ENCODE results near the gene FAM216A. TPM values are rescaled to one million over a fixed set of nuclear protein-coding genes. Genes with fewer than 3 reads are reported as not detected.

The FAM216A gene
- total and polyA plus RNA-seq, 9 of the 15 experiments (the other 6 are each of a cell fraction or from before 2014, with no cell fraction given), result 17.2 to 96.9 (median 48.5) TPM

DNA sequence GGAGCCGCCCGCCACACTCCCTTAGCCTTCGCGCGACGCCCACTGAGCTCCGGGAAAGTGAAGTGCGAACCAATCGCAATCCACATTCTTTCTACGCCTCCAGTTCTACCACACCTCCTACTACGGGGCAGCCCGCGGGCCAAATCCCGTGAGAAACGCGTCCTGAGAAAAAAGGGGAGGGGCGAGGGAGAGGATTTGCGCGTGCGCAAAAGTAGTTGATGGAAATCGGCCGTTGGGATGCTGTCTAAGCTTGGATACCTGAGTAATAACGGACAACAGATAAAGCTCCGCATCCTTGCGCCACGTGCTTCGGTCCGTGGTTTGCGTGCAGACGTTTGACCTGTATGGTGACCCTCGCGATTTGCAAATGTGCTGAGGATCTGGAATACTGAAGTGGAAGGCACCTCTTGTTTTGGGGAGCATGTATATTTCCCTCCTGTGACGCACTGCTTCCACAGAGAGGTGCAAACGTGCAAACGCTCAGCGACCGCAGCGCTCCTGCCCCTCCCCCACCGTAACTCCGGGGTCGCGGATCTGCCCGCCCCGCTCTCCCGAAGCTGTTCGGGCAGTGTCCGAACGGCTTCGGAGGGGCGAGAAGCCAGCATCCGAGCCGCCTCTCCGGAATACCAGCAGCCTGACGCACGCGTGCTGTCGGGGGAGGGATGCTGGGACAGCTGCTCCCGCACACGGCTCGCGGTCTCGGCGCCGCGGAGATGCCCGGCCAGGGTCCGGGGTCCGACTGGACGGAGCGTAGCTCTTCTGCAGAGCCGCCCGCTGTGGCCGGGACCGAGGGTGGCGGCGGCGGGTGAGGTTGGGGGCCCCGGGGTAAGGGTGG, at the start of gene FAM216A, which contains the start of gene GPN3 (continued):
- TF ChIP-seq ZBTB40 (IDR thresholded peaks at IDR 0.05), result no peak
- TF ChIP-seq ZBTB40 (CRISPR knock-in tag; IDR thresholded peaks at IDR 0.05), result no peak
- TF ChIP-seq SMAD1 (IDR thresholded peaks at IDR 0.05; ENCODE audit: low read depth, low read length, partially characterized antibody), result peak; percentile 50
- TF ChIP-seq PBX2 (CRISPR knock-in tag; IDR thresholded peaks at IDR 0.05; ENCODE audit: low read depth), result no peak
- TF ChIP-seq PBX2 (tag; conservative IDR thresholded peaks at IDR 0.05; ENCODE audit: low read depth), result no peak
- no peak for TF ChIP-seq THRAP3 (IDR thresholded peaks at IDR 0.05; ENCODE audit: borderline replicate concordance)
- no peak for TF ChIP-seq BMI1 (IDR thresholded peaks at IDR 0.05; ENCODE audit: low read length)
- no peak for TF ChIP-seq SRSF1 (IDR thresholded peaks at IDR 0.05; ENCODE audit: low read depth, low read length)
- TF ChIP-seq ETS1 (conservative IDR thresholded peaks at IDR 0.05; ENCODE audit: control insufficient read depth, low read depth, low read length), result no peak
- no peak for TF ChIP-seq MAFK (IDR thresholded peaks at IDR 0.05; ENCODE audit: low read length)
- TF ChIP-seq CREB5 (CRISPR knock-in tag; IDR thresholded peaks at IDR 0.05), result no peak
- TF ChIP-seq NBN (IDR thresholded peaks at IDR 0.05; ENCODE audit: low read depth), result peak; percentile 52
- peak; percentile 38; the same call in 1 of the 2 replicates for TF ChIP-seq ARID1B (IDR thresholded peaks at IDR 0.05)

All from K562 (cell line).